ENCODE measurements around the gene PMM2.

PMM2 gene

GRCh38 chr16:8889893-8890548 lies 92.4 kb downstream of the PMM2 start:
- no peak for DNase-seq

DNA sequence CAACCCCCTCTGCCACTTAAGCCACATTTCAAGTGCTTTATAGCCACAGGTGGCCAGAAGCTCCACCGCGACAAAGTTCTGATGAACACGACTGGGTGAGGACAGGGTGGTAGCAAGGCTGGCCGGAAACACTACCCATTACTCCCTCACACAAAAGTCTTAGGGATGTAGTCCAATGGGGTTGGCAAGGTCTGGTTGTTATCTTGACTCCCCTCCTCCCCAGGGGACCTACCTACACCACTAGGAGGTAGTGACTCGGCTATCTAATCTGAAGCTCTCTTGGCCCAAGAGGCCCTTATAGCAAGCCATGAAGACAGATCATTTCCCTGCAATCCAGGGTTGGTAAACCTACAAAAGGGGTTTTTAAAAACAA lies 92.9 kb downstream of the PMM2 start:
- no peak for DNase-seq

GRCh38 chr16:8892101-8892575 lies 94.5 kb downstream of the PMM2 start:
- DNase-seq, result no peak

DNA sequence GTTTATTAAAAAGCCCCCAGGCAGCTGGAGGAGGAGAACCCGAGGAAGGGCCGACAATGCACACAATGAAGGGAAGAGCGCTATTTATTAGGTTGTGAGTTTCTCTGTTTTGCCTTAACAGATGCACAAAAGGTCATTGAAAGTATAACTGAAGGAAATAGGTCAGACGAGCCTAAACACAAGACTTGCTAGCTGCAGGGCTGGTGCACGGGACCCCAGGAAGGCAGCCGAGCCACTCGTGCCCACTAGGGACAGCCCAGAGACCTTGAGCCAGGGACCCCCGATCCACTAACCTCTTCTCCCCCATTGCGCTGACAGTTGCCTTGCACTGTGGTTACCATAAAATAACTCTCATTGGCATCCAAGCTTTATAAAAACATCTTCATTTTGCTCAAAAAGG lies 95.8 kb downstream of the PMM2 start:
- no peak for DNase-seq

- DNase-seq, result no peak
Observed at GRCh38 chr16:8893976-8894690, 96.5 kb downstream of the PMM2 start.

DNA sequence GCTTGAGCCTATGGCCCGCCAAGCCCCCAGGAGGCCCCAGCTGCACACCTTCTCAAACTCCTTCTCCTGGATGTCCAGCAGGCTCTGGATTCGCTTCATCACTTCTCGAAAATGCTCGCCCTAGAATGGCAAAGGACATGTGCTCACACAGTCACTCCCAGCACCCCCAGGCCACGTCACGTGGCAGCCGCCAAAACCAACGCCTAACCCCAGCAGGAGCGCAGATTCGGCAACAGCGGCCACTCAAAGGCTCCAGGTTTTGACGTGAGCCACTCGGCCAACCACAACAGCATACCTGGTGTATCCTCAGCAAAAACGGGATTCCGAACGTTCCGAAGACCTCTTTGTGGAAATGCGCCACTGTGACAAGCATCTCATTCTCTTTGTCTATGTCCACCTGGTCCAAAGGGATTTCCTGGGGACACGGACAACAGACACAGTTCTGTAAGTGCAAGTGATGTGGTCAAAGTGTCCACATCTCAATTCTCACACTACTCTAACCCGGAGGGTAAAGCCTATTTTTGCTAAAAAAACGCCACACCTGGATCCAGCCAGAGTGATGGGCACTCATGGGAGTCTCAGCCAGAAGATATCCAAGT lies 97.2 kb downstream of the PMM2 start:
- DNase-seq, result no peak

DNA sequence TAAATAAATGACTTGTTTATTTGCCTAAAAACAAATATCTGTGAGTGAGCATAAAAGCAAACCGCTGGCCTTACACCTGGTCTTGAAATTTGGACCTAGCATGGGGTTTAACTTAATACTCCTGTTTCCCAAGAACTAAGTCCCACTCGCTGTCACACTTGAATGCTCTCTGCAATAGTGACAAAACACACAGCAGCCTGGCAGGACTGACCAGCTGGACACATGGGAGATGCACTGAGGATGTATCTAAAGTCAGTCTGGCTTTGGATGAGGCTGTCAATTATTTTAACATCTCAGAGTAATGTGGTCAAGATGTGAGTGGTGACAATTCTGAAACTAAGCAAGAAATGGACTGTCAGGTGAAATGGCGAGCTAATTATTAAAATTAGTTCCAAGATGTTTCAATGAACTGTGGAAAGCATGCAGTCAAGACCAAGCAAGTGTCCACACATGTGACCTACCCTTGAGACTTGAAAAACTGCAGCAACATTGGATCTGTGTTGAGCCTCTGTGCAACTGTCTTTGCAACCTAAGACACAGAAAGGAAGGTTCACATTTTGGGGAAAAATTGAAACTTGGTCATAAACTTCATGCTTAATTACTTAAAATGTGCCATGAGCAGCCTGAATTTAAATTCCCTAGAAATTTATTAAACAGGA lies 101.2 kb downstream of the PMM2 start:
- DNase-seq, result no peak
